NCI-H748 (cell line): Measurements from ENCODE around the gene ADGRG3.

Source experiments
- DNase-seq: peaks from one replicate; lab custom pipeline; 2025; ENCODE audit not compliant: unreplicated experiment; lab: John Stamatoyannopoulos, UW

The ADGRG3 gene

GRCh38 chr16:57645691-57646387 is 22.3 kb upstream of the ADGRG3 start:
- no peak for DNase-seq

DNA sequence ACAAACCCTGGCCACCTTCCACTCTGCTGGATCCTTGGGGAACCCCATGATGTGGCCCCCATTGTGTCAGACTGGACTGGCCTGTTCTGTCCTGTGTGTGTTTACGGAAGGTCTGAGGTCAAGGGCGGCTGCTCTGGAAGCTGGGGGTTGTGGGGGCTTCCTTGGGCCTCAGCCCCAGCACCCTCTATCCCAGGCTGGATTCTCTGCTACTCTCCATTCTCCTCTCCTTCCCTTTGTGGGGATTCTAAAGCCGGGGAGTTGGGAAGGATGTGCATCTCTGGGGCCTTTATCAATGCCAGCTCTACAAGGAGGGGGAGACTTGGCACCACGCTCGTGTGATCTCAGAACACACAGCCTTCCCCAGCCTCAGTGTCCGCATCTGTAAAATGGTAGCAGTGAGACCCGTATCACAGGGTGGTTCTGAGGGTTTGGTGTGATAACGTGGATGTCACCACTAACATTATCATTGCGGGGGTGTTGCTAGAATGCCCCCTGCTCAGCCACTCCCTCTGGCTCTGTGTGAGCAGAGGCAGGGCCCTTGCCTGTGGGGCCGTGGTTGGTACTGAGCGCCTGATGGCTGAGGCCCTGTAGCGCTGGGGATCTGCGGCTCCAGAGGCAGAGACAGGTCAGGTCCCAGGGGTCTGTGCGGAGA is 21.6 kb upstream of the ADGRG3 start:
- DNase-seq: no peak

GRCh38 chr16:57647136-57647875 is 20.8 kb upstream of the ADGRG3 start:
- no peak for DNase-seq

DNA sequence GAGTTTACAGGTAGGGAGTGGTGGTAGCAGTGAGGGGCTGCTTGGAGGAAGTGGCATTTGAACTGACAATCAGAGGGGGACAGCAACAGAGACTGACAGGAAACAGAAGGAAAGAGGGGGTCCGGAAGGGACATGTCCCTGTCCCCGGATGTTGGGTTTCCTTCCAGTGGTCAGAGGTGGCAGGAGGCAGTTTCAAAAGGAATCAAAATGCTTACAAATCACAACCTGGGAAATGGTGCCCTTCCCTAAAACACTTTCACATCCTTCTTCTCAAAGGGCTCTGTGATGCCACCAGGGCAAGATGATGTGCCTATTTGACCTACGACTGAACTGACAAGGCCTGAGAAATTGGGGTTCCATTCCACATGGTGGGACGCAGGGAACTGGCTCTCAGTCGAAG is 20.0 kb upstream of the ADGRG3 start:
- no peak for DNase-seq

GRCh38 chr16:57648581-57649442 is 19.3 kb upstream of the ADGRG3 start:
- peak; percentile 64 for DNase-seq

DNA sequence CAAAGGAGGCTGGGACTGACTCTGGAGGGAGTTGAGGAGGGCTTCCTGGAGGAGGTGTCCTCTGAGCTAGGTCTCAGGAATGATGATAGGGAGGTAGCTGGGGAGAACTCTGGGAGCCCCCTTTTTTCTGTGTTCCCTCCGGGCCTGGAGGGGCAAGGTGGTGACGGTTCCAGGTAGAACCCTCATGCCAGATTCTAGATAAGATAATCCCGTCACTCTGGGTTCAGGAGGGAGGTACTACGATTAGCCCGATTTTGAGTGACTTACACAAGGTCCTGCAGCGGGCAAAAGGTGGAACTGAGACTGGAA is 18.7 kb upstream of the ADGRG3 start:
- DNase-seq: no peak

- DNase-seq: no peak
Observed at GRCh38 chr16:57649846-57650245, 18.3 kb upstream of the ADGRG3 start.

DNA sequence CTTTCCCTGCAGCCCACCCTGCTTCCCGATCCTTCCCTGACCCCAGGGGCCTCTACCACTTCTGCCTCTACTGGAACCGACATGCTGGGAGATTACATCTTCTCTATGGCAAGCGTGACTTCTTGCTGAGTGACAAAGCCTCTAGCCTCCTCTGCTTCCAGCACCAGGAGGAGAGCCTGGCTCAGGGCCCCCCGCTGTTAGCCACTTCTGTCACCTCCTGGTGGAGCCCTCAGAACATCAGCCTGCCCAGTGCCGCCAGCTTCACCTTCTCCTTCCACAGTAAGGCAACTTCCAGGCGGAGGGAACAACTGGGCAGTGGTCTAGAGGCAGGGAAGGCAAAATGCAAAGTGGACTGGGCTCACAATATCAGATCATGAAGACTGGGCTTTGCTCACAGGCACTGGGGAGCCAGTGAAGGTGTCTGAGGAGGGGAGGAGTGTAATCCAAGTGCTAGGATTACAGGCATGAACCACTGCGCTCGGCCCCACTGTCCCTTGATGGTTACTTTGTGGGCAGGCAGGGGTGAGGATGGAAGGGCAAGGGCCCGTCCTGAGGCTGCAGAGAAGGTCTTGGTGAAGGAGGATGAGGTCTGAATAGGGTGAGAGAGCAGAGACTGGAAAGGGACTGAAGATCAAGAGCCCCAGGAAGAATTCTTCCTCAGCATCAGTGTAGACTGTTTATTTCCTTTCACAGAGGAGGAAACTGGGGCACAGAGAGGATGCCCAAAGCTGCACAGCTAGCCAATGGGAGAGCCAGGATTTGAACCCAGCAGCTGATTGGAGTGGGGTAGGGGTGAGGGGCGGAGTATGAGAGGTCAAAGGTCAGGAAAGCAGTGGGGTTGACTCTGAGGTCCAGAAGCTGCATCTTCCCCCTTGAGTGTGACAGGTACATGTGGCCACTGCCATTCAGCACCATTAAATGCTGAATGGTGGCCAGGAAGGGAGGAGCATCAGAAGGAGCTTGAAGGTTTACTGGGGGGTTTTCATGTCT is 16.5 kb upstream of the ADGRG3 start:
- no peak for DNase-seq

GRCh38 chr16:57652695-57653471 is 15.2 kb upstream of the ADGRG3 start:
- DNase-seq: no peak

GRCh38 chr16:57653936-57654335 is 14.2 kb upstream of the ADGRG3 start:
- no peak for DNase-seq

DNA sequence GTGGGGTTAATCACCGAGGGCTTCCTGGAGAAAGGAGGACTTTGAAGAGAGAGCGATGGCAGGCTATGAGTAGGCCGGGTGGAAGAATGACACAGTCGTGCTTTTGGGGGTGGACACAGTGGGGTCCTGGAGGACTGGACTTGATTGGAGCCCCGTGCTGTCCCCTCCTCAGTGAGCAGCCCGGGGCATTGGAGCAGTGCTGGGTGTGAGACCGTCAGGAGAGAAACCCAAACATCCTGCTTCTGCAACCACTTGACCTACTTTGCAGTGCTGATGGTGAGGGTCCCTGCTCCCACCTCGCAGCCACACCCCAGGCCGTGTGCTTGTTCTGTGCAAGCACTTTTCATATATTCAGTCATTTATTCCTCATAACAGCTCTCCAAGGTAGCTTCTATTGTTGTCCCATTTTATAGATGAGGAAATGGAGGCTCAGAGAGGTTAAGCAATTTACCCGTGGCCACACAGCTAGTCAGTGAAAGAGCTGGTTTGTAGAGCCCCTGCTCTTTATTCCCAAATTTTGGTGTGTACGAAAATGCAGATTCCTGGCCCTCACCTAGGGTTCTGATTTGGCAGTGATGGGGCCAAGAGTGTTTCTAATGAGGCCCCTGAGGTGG is 11.7 kb upstream of the ADGRG3 start:
- no peak for DNase-seq

GRCh38 chr16:57657228-57657627 is 10.9 kb upstream of the ADGRG3 start:
- DNase-seq: no peak

GRCh38 chr16:57658130-57658877 is 9.8 kb upstream of the ADGRG3 start:
- no peak for DNase-seq

GRCh38 chr16:57658878-57659674 is 9.0 kb upstream of the ADGRG3 start:
- DNase-seq: no peak

GRCh38 chr16:57660715-57661463 is 7.2 kb upstream of the ADGRG3 start:
- DNase-seq: no peak

- DNase-seq: no peak
Observed at GRCh38 chr16:57661510-57661909, 6.6 kb upstream of the ADGRG3 start.
